ENCODE measurements around the gene BLOC1S6.
"Not testable (repeated sequence)": the region's sequence is repeated elsewhere in the genome, so short reads cannot be mapped to it uniquely, and the experiment has no call there.

DNA sequence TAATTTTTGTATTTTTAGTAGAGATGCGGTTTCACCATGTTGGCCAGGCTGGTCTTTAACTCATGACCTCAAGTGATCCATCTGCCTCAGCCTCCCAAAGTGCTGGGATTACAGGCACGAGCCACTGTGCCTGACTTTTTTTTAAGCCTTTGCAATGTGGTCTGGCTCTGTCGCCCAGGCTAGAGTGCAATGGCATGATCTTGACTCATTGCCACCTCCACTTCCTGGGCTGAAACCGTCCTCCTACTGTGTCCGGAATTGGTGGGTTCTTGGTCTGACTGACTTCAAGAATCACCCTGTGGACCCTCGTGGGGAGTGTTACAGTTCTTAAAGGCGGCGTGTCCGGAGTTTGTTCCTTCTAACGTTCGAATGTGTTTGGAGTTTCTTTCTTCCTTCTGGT, 62.8 kb downstream of the BLOC1S6 start:
- TF ChIP-seq, protein P1, sequence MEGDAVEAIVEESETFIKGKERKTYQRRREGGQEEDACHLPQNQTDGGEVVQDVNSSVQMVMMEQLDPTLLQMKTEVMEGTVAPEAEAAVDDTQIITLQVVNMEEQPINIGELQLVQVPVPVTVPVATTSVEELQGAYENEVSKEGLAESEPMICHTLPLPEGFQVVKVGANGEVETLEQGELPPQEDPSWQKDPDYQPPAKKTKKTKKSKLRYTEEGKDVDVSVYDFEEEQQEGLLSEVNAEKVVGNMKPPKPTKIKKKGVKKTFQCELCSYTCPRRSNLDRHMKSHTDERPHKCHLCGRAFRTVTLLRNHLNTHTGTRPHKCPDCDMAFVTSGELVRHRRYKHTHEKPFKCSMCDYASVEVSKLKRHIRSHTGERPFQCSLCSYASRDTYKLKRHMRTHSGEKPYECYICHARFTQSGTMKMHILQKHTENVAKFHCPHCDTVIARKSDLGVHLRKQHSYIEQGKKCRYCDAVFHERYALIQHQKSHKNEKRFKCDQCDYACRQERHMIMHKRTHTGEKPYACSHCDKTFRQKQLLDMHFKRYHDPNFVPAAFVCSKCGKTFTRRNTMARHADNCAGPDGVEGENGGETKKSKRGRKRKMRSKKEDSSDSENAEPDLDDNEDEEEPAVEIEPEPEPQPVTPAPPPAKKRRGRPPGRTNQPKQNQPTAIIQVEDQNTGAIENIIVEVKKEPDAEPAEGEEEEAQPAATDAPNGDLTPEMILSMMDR (IDR thresholded peaks at IDR 0.05), result not testable (repeated sequence)
- TF ChIP-seq POLR2A (IDR thresholded peaks at IDR 0.05), result not testable (repeated sequence)
